Kidney (tissue), 14 donors: ENCODE results near the gene CETP. TPM values are rescaled to one million over a fixed set of nuclear protein-coding genes. Genes with fewer than 3 reads are reported as not detected.
"Not testable (repeated sequence)": the region's sequence is repeated elsewhere in the genome, so short reads cannot be mapped to it uniquely, and the experiment has no call there.

Experiments used
- DNase-seq, 5 donors: peaks; one replicate each; pipeline ENCODE4 v3.0.0-alpha.2; 2013 to 2020
- FAIRE-seq: peaks from 2 replicates; lab custom pipeline; 2012; peaks lifted over from hg19 to GRCh38; lab: Jason Lieb, UNC
- H3K27ac ChIP-seq, 2 donors: one replicate each; pipeline ENCODE4 v1.7.0; 2013; ENCODE audit warnings: low read depth in 2 of 2, low read length in 2 of 2, inconsistent platforms in 1 of 2
- H3K27me3 ChIP-seq: one replicate; pipeline ENCODE4 v1.7.1; 2013; ENCODE audit warnings: low read length, inconsistent platforms; ENCODE audit not compliant: control insufficient read depth, insufficient read depth
- H3K36me3 ChIP-seq, 3 donors: one replicate each; pipeline versions ENCODE4 v1.7.0 to v1.7.1; 2013; ENCODE audit warnings: low read length in 3 of 3, control low read depth in 1 of 3, inconsistent platforms in 1 of 3; ENCODE audit not compliant: insufficient read depth in 3 of 3, control insufficient read depth in 2 of 3
- H3K4me1 ChIP-seq, 3 donors: one replicate each; pipeline versions ENCODE4 v1.7.0 to v1.7.1; 2013; ENCODE audit warnings: low read length in 3 of 3, inconsistent platforms in 1 of 3, low read depth in 1 of 3; ENCODE audit not compliant: control insufficient read depth in 2 of 3, insufficient read depth in 2 of 3
- H3K4me3 ChIP-seq, 3 donors: one replicate each; pipeline versions ENCODE4 v1.7.0 to v1.8.1; 2013; ENCODE audit warnings: low read length in 3 of 3, control low read depth in 1 of 3, inconsistent platforms in 1 of 3
- H3K9ac ChIP-seq, 3 donors: one replicate each; pipeline versions ENCODE4 v1.7.0 to v1.7.1; 2013; ENCODE audit warnings: low read length in 3 of 3, control low read depth in 1 of 3, inconsistent platforms in 1 of 3
- H3K9me3 ChIP-seq, 3 donors: one replicate each; pipeline versions ENCODE4 v1.7.0 to v1.7.1; 2013; ENCODE audit warnings: low read length in 3 of 3, control low read depth in 1 of 3, inconsistent platforms in 1 of 3; ENCODE audit not compliant: control insufficient read depth in 2 of 3, insufficient read depth in 1 of 3
- intact Hi-C: fragments of 100-400 bp; cut with DNase I; formaldehyde crosslinking; loops from one replicate; pipeline ENCODE4 v1.11.1; 2022
- polyA plus RNA-seq: library from polyadenylated mRNA; stranded (reverse); fragments of 350-450 nt; fragmentation: Illumina TruSeq; extraction: RNeasy Lipid Tissue Mini Kit (QIAGEN cat#74804); gene quantifications from one replicate; pipeline ENCODE4 v1.2.3, GENCODE V29; 2014; ENCODE audit warnings: low read depth, low replicate concordance; ENCODE audit not compliant: insufficient read depth
- total RNA-seq: library from RNA; stranded (reverse); fragmentation: NEBNext Ultra II Directional; extraction: Animal tissue kit (Norgen Biotek cat#: 25700); gene quantifications from one replicate; pipeline ENCODE4 v1.2.1, GENCODE V29; 2021
- TF ChIP-seq, protein P1 (sequence below): IDR thresholded peaks from 3 replicates; pipeline ENCODE4 v1.5.1; 2012; ENCODE audit warnings: mild to moderate bottlenecking, moderate library complexity, borderline replicate concordance; ENCODE audit not compliant: insufficient read depth; ENCODE audit errors: extremely low read depth
- donor health status: control.
- donor health status: control.
- donor health status: control.
- donor health status: control.
- donor health status: control.
- donor health status: DM: yes; HTN: yes; CAD: no.
- donor health status: Normal renal cell carcinoma (clear cell type).

Gene CETP
- total and polyA plus RNA-seq, 2 donors from 2014 or later = 1.3 to 2.1 TPM

DNA sequence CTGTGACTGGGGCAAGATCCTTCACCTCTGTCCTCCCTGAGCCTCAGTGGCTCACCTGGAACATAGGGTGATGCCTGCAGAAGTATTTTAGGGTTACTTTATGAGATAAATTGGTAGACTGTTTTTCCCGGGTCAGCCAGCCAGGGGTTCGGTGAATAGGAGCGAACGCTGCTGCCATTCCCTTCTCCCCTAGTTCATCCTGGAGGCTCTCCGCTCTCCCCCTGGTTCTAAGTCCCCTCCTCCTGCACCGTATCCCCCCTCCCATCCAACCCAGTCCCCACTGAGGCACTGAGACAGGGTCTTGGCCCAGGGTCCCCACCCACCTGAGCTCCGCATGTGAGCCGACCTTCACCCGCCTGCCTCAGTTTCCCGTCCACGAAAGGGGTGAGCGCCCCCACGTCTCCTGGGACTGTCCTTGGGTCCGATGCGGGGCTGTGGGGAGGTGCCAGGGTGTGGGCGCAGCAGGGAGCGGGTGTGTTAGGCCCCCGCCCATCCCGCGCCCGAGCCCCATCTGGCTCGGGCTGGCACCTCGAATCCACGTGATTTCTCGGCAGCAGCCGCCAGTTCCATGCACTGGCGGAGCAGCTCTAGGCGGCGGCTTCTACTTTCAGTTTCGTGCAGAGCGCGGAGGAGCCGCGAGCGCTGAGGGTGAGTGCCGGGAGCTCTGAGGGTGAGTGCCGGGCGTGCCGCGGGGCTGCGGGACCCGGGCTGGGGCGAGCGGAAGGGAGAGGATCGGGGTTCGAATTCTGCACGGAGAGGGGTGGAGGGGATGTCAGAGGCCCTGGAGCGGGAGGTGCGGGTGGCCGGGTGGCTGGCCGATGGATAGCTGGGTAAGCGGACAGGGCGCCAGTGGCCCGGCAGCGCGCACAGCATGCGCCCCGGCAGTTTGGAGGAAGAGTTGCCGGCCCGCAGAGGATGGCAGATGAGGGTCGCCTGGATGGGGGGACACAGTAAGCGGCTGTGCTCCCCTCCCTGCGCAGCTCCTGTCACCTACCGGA lies 27.5 kb downstream of the CETP start, which contains the start of gene NLRC5:
Gene NLRC5 (plus strand): TSS at position 610 of the 998 bp plus-strand sequence. CDS start 31,156 bp downstream, outside the sequence.
- no peaks in the 10 kb centered on the region for H3K9me3 ChIP-seq
- peaks cover 0 to 24% (median 7%) of the 10 kb centered on the region in 3 donors for H3K4me1 ChIP-seq
- intact Hi-C loops = no loop called here
- FAIRE-seq (no peak), DNase-seq (peak; percentile 71 to 96 (median 86))
- no peaks in the 10 kb centered on the region for H3K27me3 ChIP-seq
- TF ChIP-seq, protein P1, sequence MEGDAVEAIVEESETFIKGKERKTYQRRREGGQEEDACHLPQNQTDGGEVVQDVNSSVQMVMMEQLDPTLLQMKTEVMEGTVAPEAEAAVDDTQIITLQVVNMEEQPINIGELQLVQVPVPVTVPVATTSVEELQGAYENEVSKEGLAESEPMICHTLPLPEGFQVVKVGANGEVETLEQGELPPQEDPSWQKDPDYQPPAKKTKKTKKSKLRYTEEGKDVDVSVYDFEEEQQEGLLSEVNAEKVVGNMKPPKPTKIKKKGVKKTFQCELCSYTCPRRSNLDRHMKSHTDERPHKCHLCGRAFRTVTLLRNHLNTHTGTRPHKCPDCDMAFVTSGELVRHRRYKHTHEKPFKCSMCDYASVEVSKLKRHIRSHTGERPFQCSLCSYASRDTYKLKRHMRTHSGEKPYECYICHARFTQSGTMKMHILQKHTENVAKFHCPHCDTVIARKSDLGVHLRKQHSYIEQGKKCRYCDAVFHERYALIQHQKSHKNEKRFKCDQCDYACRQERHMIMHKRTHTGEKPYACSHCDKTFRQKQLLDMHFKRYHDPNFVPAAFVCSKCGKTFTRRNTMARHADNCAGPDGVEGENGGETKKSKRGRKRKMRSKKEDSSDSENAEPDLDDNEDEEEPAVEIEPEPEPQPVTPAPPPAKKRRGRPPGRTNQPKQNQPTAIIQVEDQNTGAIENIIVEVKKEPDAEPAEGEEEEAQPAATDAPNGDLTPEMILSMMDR = no peak
- H3K4me3 ChIP-seq = peak within 1 kb of the TSS; percentile 50 to 82 (median 74)
- no peaks in the 10 kb centered on the region for H3K36me3 ChIP-seq
- H3K9ac ChIP-seq = peak within 1 kb of the TSS; percentile 16 to 75 (median 59)
- H3K27ac ChIP-seq = peak within 1 kb of the TSS; percentile 86 to 88

DNA sequence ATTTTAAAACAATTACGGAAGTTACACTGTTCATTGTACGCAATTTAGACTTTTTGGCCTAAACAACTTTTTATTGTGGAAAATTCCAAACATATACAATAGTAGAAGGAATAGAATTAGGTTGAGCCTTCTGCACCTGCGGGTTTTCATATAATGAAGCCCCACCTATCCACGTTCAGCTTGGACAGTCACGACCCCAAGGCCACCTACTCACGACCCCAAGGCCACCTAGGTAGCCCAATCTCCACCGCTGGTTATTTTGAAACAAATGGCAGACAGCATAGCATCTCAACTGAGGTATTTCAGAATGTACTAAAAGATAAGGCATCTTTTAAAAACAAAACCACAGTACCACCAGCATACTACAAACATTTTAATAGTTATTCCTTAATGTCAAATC lies 28.2 kb downstream of the CETP start:
- peaks cover 0 to 25% (median 7%) of the 10 kb centered on the region in 3 donors for H3K4me1 ChIP-seq
- no peaks in the 10 kb centered on the region for H3K36me3 ChIP-seq
- peak overlapping the region in 1 of 2 donors; percentile 86 for H3K27ac ChIP-seq
- DNase-seq = no peak
- intact Hi-C loops = no loop called here
- no peak for FAIRE-seq
- no peaks in the 10 kb centered on the region for H3K27me3 ChIP-seq
- no peaks in the 10 kb centered on the region for H3K9me3 ChIP-seq
- H3K9ac ChIP-seq = peak overlapping the region; percentile 3 to 63 (median 59)
- TF ChIP-seq, protein P1 = no peak
- H3K4me3 ChIP-seq = peak overlapping the region; percentile 50 to 82 (median 74)

DNA sequence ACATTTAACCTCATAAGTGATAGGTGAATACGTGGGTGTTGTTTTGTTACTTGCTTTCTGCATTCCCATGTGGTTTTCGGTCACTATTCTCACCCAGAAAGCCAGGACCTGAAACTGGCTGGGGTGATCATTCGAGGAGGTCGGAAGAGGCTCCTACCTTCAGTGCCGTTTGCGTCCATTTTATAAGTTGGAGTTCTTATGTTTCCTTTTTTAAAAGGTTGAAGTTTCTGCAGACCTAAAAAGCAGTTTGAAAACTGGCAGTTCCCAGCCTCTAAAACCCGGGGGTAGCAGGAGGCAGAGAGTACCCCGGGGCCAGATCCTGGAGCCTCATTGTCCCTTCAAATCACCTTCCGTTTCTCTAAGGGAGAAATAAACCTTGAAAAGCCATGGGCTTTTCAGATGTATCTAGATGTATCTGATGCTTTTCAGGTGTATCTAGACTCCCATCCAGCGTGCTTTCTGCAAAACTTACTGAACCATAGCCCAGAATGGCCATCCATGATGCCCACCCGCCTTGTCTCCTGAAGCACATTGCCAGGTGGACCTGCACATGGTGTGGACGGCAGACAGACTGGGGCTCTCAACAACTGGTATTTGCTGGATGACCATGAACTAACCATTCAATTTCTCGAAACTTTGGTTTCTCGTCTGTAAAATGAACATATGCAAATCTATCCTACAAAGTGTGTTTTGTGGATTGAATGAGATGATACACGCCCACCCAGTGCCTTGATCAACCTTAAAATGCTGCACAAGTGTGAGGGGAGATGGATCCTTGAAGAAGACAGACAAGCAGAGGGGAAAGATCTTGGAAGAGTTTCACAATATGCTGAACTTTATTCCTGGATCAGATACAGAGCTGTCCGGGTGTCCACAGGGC lies 28.9 kb downstream of the CETP start:
- no peak for DNase-seq
- H3K27ac ChIP-seq = no peak overlapping the region
- peaks cover 0 to 25% (median 7%) of the 10 kb centered on the region in 3 donors for H3K4me1 ChIP-seq
- H3K27me3 ChIP-seq = no peaks in the 10 kb centered on the region
- H3K9ac ChIP-seq = no peak overlapping the region
- TF ChIP-seq, protein P1 = no peak
- no peak for FAIRE-seq
- intact Hi-C loops = no loop called here
- peak overlapping the region in 2 of 3 donors; percentile 74 to 82 for H3K4me3 ChIP-seq
- no peaks in the 10 kb centered on the region for H3K36me3 ChIP-seq
- H3K9me3 ChIP-seq = no peaks in the 10 kb centered on the region

DNA sequence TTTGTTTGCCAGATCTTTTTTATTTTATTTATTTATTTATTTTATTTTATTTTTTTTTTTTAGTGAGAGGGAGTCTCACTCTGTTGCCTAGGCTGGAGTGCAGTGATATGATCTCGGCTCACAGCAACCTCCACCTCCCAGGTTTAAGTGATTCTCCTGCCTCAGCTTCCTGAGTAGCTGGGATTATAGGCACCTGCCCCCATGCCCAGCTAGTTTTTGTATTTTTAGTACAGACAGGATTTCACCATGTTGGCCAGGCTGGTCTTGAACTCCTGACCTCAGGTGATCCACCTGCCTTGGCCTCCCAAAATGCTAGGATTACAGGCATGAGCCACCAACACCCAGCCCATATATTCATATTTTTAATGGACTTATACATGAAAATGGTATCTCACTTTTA lies 30.7 kb downstream of the CETP start:
- H3K27ac ChIP-seq, DNase-seq, H3K36me3 ChIP-seq, FAIRE-seq, H3K9ac ChIP-seq, H3K4me3 ChIP-seq, intact Hi-C loops, H3K9me3 ChIP-seq, H3K27me3 ChIP-seq: not testable (repeated sequence)
- H3K4me1 ChIP-seq = peaks cover 0 to 23% (median 7%) of the 10 kb centered on the region in 3 donors
